H9 (cell line): ENCODE measurements around the gene CCDC57. TPM values are rescaled to one million over a fixed set of nuclear protein-coding genes. Genes with fewer than 3 reads are reported as not detected.

Experiments used
- DNase-seq: peaks from one replicate; pipeline ENCODE4 v3.0.0-alpha.2; 2017
- H2AFZ ChIP-seq: one replicate; pipeline ENCODE4 v1.6.1; 2013; ENCODE audit warnings: mild to moderate bottlenecking, low read length, control low read depth, moderate library complexity
- H2AK5ac ChIP-seq: 2 replicates; pipeline ENCODE4 v1.6.1; 2013; ENCODE audit warnings: low read length, control low read depth, mixed read lengths; ENCODE audit not compliant: insufficient read length
- H2BK120ac ChIP-seq: one replicate; pipeline ENCODE4 v1.6.1; 2013; ENCODE audit warnings: low read depth, mild to moderate bottlenecking, low read length, control low read depth, inconsistent platforms; ENCODE audit not compliant: poor library complexity, severe bottlenecking
- H2BK12ac ChIP-seq: 2 replicates; pipeline ENCODE4 v1.6.1; 2013; ENCODE audit warnings: low read length, control low read depth, mixed read lengths, low read depth; ENCODE audit not compliant: insufficient read length
- H2BK15ac ChIP-seq: 2 replicates; pipeline ENCODE4 v1.6.1; 2013; ENCODE audit warnings: low read depth, low read length, control low read depth
- H2BK20ac ChIP-seq: one replicate; pipeline ENCODE4 v1.6.1; 2013; ENCODE audit warnings: low read depth, mild to moderate bottlenecking, low read length, control low read depth, inconsistent platforms; ENCODE audit not compliant: poor library complexity, severe bottlenecking
- H2BK5ac ChIP-seq: 2 replicates; pipeline ENCODE4 v1.6.1; 2013; ENCODE audit warnings: low read length, control low read depth, mixed read lengths; ENCODE audit not compliant: insufficient read length
- H3K14ac ChIP-seq: 2 replicates; pipeline ENCODE4 v1.6.1; 2013; ENCODE audit warnings: low read length, control low read depth; ENCODE audit not compliant: insufficient read depth
- H3K18ac ChIP-seq: 2 replicates; pipeline ENCODE4 v1.6.1; 2013; ENCODE audit warnings: low read depth, mild to moderate bottlenecking, mixed read lengths, low read length, control low read depth; ENCODE audit not compliant: insufficient read length
- H3K23ac ChIP-seq: 2 replicates; pipeline ENCODE4 v1.6.1; 2013; ENCODE audit warnings: low read length, control low read depth, mixed read lengths, low read depth; ENCODE audit not compliant: insufficient read length
- H3K23me2 ChIP-seq: 2 replicates; pipeline ENCODE4 v1.6.1; 2013; ENCODE audit warnings: low read depth, mild to moderate bottlenecking, mixed read lengths, low read length, control low read depth; ENCODE audit not compliant: insufficient read length, poor library complexity, severe bottlenecking
- H3K27ac ChIP-seq: 2 replicates; pipeline ENCODE4 v1.5.1; 2013; ENCODE audit warnings: low read length, control low read depth, mixed read lengths, low read depth; ENCODE audit not compliant: insufficient read length
- H3K27me3 ChIP-seq: 2 replicates; pipeline ENCODE4 v1.6.1; 2013; ENCODE audit warnings: low read length, control low read depth, inconsistent platforms; ENCODE audit not compliant: insufficient read depth
- H3K4ac ChIP-seq: 2 replicates; pipeline ENCODE4 v1.6.1; 2013; ENCODE audit warnings: low read depth, mild to moderate bottlenecking, control low read depth, inconsistent platforms, low read length, moderate library complexity
- H3K4me1 ChIP-seq: 2 replicates; pipeline ENCODE4 v1.6.1; 2013; ENCODE audit warnings: low read length, control low read depth, inconsistent platforms; ENCODE audit not compliant: insufficient read depth
- H3K4me2 ChIP-seq: 2 replicates; pipeline ENCODE4 v1.6.1; 2013; ENCODE audit warnings: low read length, control low read depth, mixed read lengths; ENCODE audit not compliant: insufficient read length, insufficient read depth
- H3K56ac ChIP-seq: 2 replicates; pipeline ENCODE4 v1.6.1; 2013; ENCODE audit warnings: low read depth, mild to moderate bottlenecking, mixed read lengths, low read length, control low read depth; ENCODE audit not compliant: insufficient read length
- H3K79me1 ChIP-seq: 2 replicates; pipeline ENCODE4 v1.6.1; 2013; ENCODE audit warnings: low read depth, mild to moderate bottlenecking, moderate library complexity, low read length, control low read depth, inconsistent platforms; ENCODE audit not compliant: insufficient read depth, poor library complexity, severe bottlenecking
- H3K79me2 ChIP-seq: 2 replicates; pipeline ENCODE4 v1.6.1; 2013; ENCODE audit warnings: low read length, control low read depth, inconsistent platforms; ENCODE audit not compliant: insufficient read depth
- H3K9ac ChIP-seq: 2 replicates; pipeline ENCODE4 v1.6.1; 2013; ENCODE audit warnings: low read length, control low read depth, mixed read lengths; ENCODE audit not compliant: insufficient read length; ENCODE audit errors: extremely low read depth
- H3K9me3 ChIP-seq: one replicate; pipeline ENCODE4 v1.6.1; 2013; ENCODE audit warnings: low read depth, low read length, inconsistent platforms; ENCODE audit not compliant: control insufficient read depth
- H3T11ph ChIP-seq: one replicate; pipeline ENCODE4 v1.6.1; 2013; ENCODE audit warnings: mild to moderate bottlenecking, low read length, control low read depth, inconsistent platforms
- H4K20me1 ChIP-seq: one replicate; pipeline ENCODE4 v1.6.1; 2013; ENCODE audit not compliant: control insufficient read depth, insufficient read length, insufficient read depth
- H4K5ac ChIP-seq: 2 replicates; pipeline ENCODE4 v1.6.1; 2013; ENCODE audit warnings: low read depth, mild to moderate bottlenecking, mixed read lengths, low read length, control low read depth; ENCODE audit not compliant: insufficient read length
- H4K8ac ChIP-seq: replicated peaks from 2 replicates; pipeline ENCODE4 v1.6.1; 2013; ENCODE audit warnings: low read length, control low read depth, mixed read lengths, low read depth; ENCODE audit not compliant: insufficient read length
- H4K91ac ChIP-seq: 2 replicates; pipeline ENCODE4 v1.6.1; 2013; ENCODE audit warnings: low read depth, mild to moderate bottlenecking, moderate library complexity, mixed read lengths, low read length, control low read depth; ENCODE audit not compliant: insufficient read length
- H3K27ac Mint-ChIP-seq, 3 experiments: 2 replicates in 2 of 3; 3 replicates in 1 of 3; pipeline ENCODE4 v1.8.0; 2020 to 2021; ENCODE audit warnings: mixed read lengths in 3 of 3, mild to moderate bottlenecking in 1 of 3, moderate library complexity in 1 of 3
- H3K27me3 Mint-ChIP-seq: 2 replicates; pipeline ENCODE4 v1.8.0; 2021; ENCODE audit warnings: low read depth, mild to moderate bottlenecking, moderate library complexity, mixed read lengths
- H3K36me3 Mint-ChIP-seq, 3 experiments: 2 replicates in 2 of 3; 3 replicates in 1 of 3; pipeline ENCODE4 v1.8.0; 2020 to 2021; ENCODE audit warnings: low read depth in 3 of 3, mixed read lengths in 3 of 3; ENCODE audit not compliant: insufficient read depth in 1 of 3
- H3K4me1 Mint-ChIP-seq, 2 experiments: 2 replicates each; pipeline ENCODE4 v1.8.0; 2020; ENCODE audit warnings: mixed read lengths in 2 of 2
- H3K4me3 Mint-ChIP-seq, 2 experiments: 2 replicates in 1 of 2; 3 replicates in 1 of 2; pipeline ENCODE4 v1.8.0; 2020 to 2021; ENCODE audit warnings: mild to moderate bottlenecking in 2 of 2, mixed read lengths in 2 of 2, moderate library complexity in 1 of 2
- H3K9me3 Mint-ChIP-seq, 2 experiments: 2 replicates in 1 of 2; 3 replicates in 1 of 2; pipeline ENCODE4 v1.8.0; 2020; ENCODE audit warnings: mild to moderate bottlenecking in 2 of 2, mixed read lengths in 2 of 2, moderate library complexity in 1 of 2
- CTCF ChIP-seq: fragments of 200-600 bp; sonication (generic); conservative IDR thresholded peaks from 3 replicates; pipeline ENCODE4 v1.8.0; 2021; ENCODE audit warnings: antibody characterized with exemption, mild to moderate bottlenecking
- WGBS: extraction: QIAGEN DNeasy Blood & Tissue Kit; methylation state at CpG from one replicate; pipeline ENCODE4 v1.1.7; 2013; ENCODE audit warnings: missing lambda C conversion rate, low lambda C conversion rate, mixed read lengths; ENCODE audit not compliant: insufficient read length; ENCODE audit errors: extremely low coverage; 5-methylcytosine and 5-hydroxymethylcytosine counted together
- total RNA-seq: library from RNA; stranded (reverse); gene quantifications from 2 replicates; pipeline ENCODE4 v1.2.1, GENCODE V29; 2021

The CCDC57 gene
- total RNA-seq, 1 experiment from 2014 or later = 11.0 TPM

- peaks cover 8% of the 10 kb centered on the region for H3K23me2 ChIP-seq
- Mint-ChIP-seq H3K9me3 (no peaks in the 10 kb centered on the region), H3K36me3 (peaks cover 22 to 68% (median 59%) of the 10 kb centered on the region in 3 experiments; a peak in 6 of 7 replicates), H3K27me3 (no peaks in the 10 kb centered on the region), H3K4me3 (no peak overlapping the region), H3K27ac (no peak overlapping the region), H3K4me1 (peaks cover 1 to 10% of the 10 kb centered on the region in 2 experiments; a peak in 2 of 4 replicates)
- no CpG with 5 or more reads among the region's 20 CpGs for WGBS
- DNase-seq = no peak
- H3K4me1 ChIP-seq = no peaks in the 10 kb centered on the region
- no peak overlapping the region for H2AFZ ChIP-seq
- H4K8ac ChIP-seq = no peak overlapping the region
- H2BK5ac ChIP-seq = no peak overlapping the region
- no peak overlapping the region for H3K23ac ChIP-seq
- no peak overlapping the region for H3K56ac ChIP-seq
- H3K9me3 ChIP-seq = no peaks in the 10 kb centered on the region
- no peak overlapping the region for H2BK20ac ChIP-seq
- H4K20me1 ChIP-seq = no peaks in the 10 kb centered on the region
- no peaks in the 10 kb centered on the region for H3K27me3 ChIP-seq
- no peak overlapping the region for H4K5ac ChIP-seq
- H2BK12ac ChIP-seq = no peak overlapping the region
- peaks cover 20% of the 10 kb centered on the region; the same call in 1 of the 2 replicates for H3K79me2 ChIP-seq
- H3K27ac ChIP-seq = no peak overlapping the region
- peaks cover 13% of the 10 kb centered on the region for H3K79me1 ChIP-seq
- H3K18ac ChIP-seq = no peak overlapping the region
- no peak overlapping the region for H3T11ph ChIP-seq
- H3K9ac ChIP-seq = no peak overlapping the region
- no peak overlapping the region for H3K4me2 ChIP-seq
- TF ChIP-seq CTCF = no peak
- no peak overlapping the region for H4K91ac ChIP-seq
- H3K14ac ChIP-seq = no peak overlapping the region
- H3K4ac ChIP-seq = no peak overlapping the region
- H2BK15ac ChIP-seq = no peak overlapping the region
- no peak overlapping the region for H2BK120ac ChIP-seq
- H2AK5ac ChIP-seq = no peak overlapping the region
Observed at GRCh38 chr17:82092628-82092994, 120.0 kb downstream of the CCDC57 start.
